CD8-positive, alpha-beta memory T cell (primary cell): ENCODE results near the gene SFMBT1. TPM values are rescaled to one million over a fixed set of nuclear protein-coding genes. Genes with fewer than 3 reads are reported as not detected.

ENCODE experiments used
- CTCF ChIA-PET: fragments of 350-600 bp; sonication (Branson Sonifier 250); formaldehyde crosslinking; loops from one replicate; lab custom pipeline; 2021; ENCODE audit warnings: antibody characterized with exemption; lab: Charles Lee
- POLR2A ChIA-PET: fragments of 350-600 bp; sonication (Branson Sonifier 250); formaldehyde crosslinking; loops from one replicate; lab custom pipeline; 2021; ENCODE audit warnings: antibody characterized with exemption; lab: Charles Lee
- DNase-seq, 5 donors: peaks; one replicate each; pipeline versions ENCODE4 v3.0.0 to v3.0.0-alpha.2; 2020 to 2022; ENCODE audit warnings: mixed read lengths in 1 of 5
- H3K27ac ChIP-seq: one replicate; pipeline ENCODE4 v1.7.0; 2013; ENCODE audit warnings: low read depth, mild to moderate bottlenecking, low read length, moderate library complexity
- H3K27me3 ChIP-seq: 2 replicates; pipeline ENCODE4 v1.7.0; 2013; ENCODE audit warnings: low read length, mild to moderate bottlenecking; ENCODE audit not compliant: insufficient read depth, poor library complexity, severe bottlenecking
- H3K36me3 ChIP-seq: 2 replicates; pipeline ENCODE4 v1.7.0; 2013; ENCODE audit warnings: mild to moderate bottlenecking, low read length, moderate library complexity; ENCODE audit not compliant: insufficient read depth
- H3K4me1 ChIP-seq: 2 replicates; pipeline ENCODE4 v1.7.0; 2013; ENCODE audit warnings: mild to moderate bottlenecking, low read length, moderate library complexity; ENCODE audit not compliant: insufficient read depth
- H3K4me3 ChIP-seq: 2 replicates; pipeline ENCODE4 v1.7.0; 2013; ENCODE audit warnings: mild to moderate bottlenecking, low read length
- H3K9me3 ChIP-seq: 2 replicates; pipeline ENCODE4 v1.7.0; 2013; ENCODE audit warnings: mild to moderate bottlenecking, low read length
- H3K27ac Mint-ChIP-seq, 8 donors: one replicate each; pipeline ENCODE4 v1.8.0; 2020 to 2021; ENCODE audit warnings: mixed read lengths in 8 of 8, mild to moderate bottlenecking in 6 of 8, inconsistent platforms in 3 of 8, moderate library complexity in 3 of 8
- H3K27me3 Mint-ChIP-seq, 2 donors: one replicate each; pipeline ENCODE4 v1.8.0; 2020 to 2021; ENCODE audit warnings: mixed read lengths in 2 of 2, mild to moderate bottlenecking in 1 of 2, moderate library complexity in 1 of 2
- H3K36me3 Mint-ChIP-seq, 3 donors: one replicate each; pipeline ENCODE4 v1.8.0; 2020 to 2021; ENCODE audit warnings: mixed read lengths in 3 of 3, inconsistent platforms in 1 of 3, mild to moderate bottlenecking in 1 of 3
- H3K4me1 Mint-ChIP-seq, 3 donors: one replicate each; pipeline ENCODE4 v1.8.0; 2020 to 2021; ENCODE audit warnings: mixed read lengths in 3 of 3, inconsistent platforms in 1 of 3, mild to moderate bottlenecking in 1 of 3
- H3K4me3 Mint-ChIP-seq, 7 donors: one replicate each; pipeline ENCODE4 v1.8.0; 2020 to 2021; ENCODE audit warnings: mixed read lengths in 7 of 7, mild to moderate bottlenecking in 6 of 7, moderate library complexity in 4 of 7, inconsistent platforms in 2 of 7
- H3K9me3 Mint-ChIP-seq, 5 donors: one replicate each; pipeline ENCODE4 v1.8.0; 2020 to 2022; ENCODE audit warnings: mixed read lengths in 5 of 5, mild to moderate bottlenecking in 3 of 5, moderate library complexity in 2 of 5, inconsistent platforms in 1 of 5
- polyA plus RNA-seq: library from polyadenylated mRNA; unstranded; fragments of 300-500 nt; fragmentation: Illumina TruSeq; gene quantifications from one replicate; pipeline ENCODE4 v1.2.3, GENCODE V29; 2021
- total RNA-seq, 2 experiments: library from RNA; stranded (reverse); gene quantifications; one replicate each; pipeline ENCODE4 v1.2.3, GENCODE V29; 2021

The SFMBT1 gene
- total and polyA plus RNA-seq, 3 experiments from 2014 or later, result 17.0 to 21.0 (median 18.3) TPM

DNA sequence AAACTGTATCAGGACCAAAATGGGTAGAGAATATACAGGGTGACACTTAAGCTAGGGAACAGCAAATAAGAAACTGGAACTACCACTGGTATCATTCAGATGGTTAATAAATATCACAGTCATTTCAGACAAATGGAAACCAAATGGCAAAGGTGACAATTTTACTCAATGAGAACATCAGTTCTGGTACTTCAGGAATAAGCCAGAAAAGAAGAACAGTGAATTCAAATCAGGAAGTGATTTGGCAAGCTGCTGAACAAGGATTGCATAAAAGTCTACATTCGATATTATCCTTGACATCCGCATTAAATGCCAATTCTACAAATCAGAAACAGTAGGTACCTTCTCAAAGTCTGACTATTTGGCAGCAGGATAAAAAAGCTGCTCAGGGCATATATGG is 125.0 kb downstream of the SFMBT1 start:
- ChIA-PET POLR2A (no interaction called here), CTCF (no interaction called here)
- Mint-ChIP-seq H3K36me3 (peaks cover 5 to 84% (median 18%) of the 10 kb centered on the region in 3 donors), H3K4me3 (no peak overlapping the region), H3K27ac (no peak overlapping the region), H3K9me3 (no peaks in the 10 kb centered on the region), H3K27me3 (no peaks in the 10 kb centered on the region), H3K4me1 (no peaks in the 10 kb centered on the region)
- no peak for DNase-seq
- H3K4me3 ChIP-seq, result no peak overlapping the region
- no peaks in the 10 kb centered on the region for H3K4me1 ChIP-seq
- peaks cover 19% of the 10 kb centered on the region for H3K36me3 ChIP-seq
- H3K27me3 ChIP-seq, result no peaks in the 10 kb centered on the region
- H3K9me3 ChIP-seq, result no peaks in the 10 kb centered on the region
- no peak overlapping the region for H3K27ac ChIP-seq

GRCh38 chr3:52917044-52917443 is 128.8 kb downstream of the SFMBT1 start:
- Histone ChIP-seq H3K27me3 (no peaks in the 10 kb centered on the region), H3K27ac (no peak overlapping the region), H3K9me3 (no peaks in the 10 kb centered on the region), H3K36me3 (peaks cover 23% of the 10 kb centered on the region), H3K4me1 (no peaks in the 10 kb centered on the region), H3K4me3 (no peak overlapping the region)
- no peaks in the 10 kb centered on the region for H3K9me3 Mint-ChIP-seq
- peak overlapping the region in 1 of 8 donors; percentile 71 for H3K27ac Mint-ChIP-seq
- ChIA-PET CTCF (no interaction called here), POLR2A (no interaction called here)
- no peak overlapping the region for H3K4me3 Mint-ChIP-seq
- peaks cover 0 to 86% (median 14%) of the 10 kb centered on the region in 3 donors for H3K36me3 Mint-ChIP-seq
- no peaks in the 10 kb centered on the region for H3K4me1 Mint-ChIP-seq
- no peaks in the 10 kb centered on the region for H3K27me3 Mint-ChIP-seq
- no peak for DNase-seq

GRCh38 chr3:52915294-52915693 is 130.6 kb downstream of the SFMBT1 start:
- H3K27ac ChIP-seq, result no peak overlapping the region
- H3K27me3 ChIP-seq, result no peaks in the 10 kb centered on the region
- Mint-ChIP-seq H3K4me3 (no peak overlapping the region), H3K27me3 (no peaks in the 10 kb centered on the region), H3K4me1 (no peaks in the 10 kb centered on the region), H3K36me3 (peaks cover 0 to 82% (median 13%) of the 10 kb centered on the region in 3 donors), H3K27ac (no peak overlapping the region), H3K9me3 (no peaks in the 10 kb centered on the region)
- no peaks in the 10 kb centered on the region for H3K4me1 ChIP-seq
- H3K9me3 ChIP-seq, result no peaks in the 10 kb centered on the region
- CTCF ChIA-PET, result no interaction called here
- POLR2A ChIA-PET, result no interaction called here
- no peak for DNase-seq
- H3K36me3 ChIP-seq, result peaks cover 23% of the 10 kb centered on the region
- H3K4me3 ChIP-seq, result no peak overlapping the region

DNA sequence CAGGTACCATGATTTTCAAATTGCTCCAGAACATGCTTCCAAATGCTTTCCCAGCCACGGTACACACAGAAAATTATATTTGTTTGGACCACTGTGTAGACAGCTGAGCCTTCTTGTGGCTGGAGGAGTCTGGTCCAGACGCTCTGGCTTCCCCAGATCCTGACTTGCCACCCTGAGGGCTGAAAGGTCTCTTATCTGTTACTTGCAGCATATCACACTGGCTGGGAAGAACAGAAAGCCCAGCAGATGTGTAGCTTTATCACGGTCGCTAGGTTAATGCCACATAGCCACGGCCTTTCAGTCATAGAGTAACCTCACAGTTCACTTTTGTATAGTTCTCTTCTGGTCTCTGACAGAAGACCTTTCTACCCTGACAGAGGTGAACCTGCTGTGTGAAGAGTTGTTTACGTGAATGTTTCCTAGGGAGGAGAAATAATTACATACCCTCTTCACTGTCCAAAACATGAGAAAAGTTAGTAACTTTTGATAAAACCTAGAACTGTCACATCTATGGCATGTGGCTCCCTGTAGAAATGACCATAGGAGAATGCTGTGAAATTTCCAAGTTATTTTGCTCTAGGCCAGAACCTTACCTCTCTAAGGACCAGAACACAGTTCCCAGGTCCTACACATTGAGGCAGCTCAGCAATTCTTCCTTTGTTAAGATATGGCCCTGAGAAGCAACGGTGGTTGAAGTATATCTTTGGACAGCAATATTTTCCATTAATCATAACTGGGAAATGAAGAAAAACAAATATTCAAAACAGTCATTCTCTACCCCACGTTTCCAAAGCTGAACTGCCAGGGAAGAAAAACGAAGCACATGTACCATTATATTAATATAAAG is 132.8 kb downstream of the SFMBT1 start:
- Histone ChIP-seq H3K27ac (no peak overlapping the region), H3K4me3 (no peak overlapping the region), H3K36me3 (peaks cover 18% of the 10 kb centered on the region), H3K27me3 (no peaks in the 10 kb centered on the region), H3K4me1 (no peaks in the 10 kb centered on the region), H3K9me3 (no peaks in the 10 kb centered on the region)
- H3K4me1 Mint-ChIP-seq, result no peaks in the 10 kb centered on the region
- H3K4me3 Mint-ChIP-seq, result no peak overlapping the region
- H3K36me3 Mint-ChIP-seq, result peaks cover 0 to 71% (median 10%) of the 10 kb centered on the region in 3 donors
- POLR2A ChIA-PET, result interaction anchor here (0.7 kb wide), 1 partner anchor 16 kb away, joined by 3 read pairs; no protein-coding TSS in a partner anchor
- DNase-seq, result no peak
- CTCF ChIA-PET, result no interaction called here
- H3K27me3 Mint-ChIP-seq, result no peaks in the 10 kb centered on the region
- no peaks in the 10 kb centered on the region for H3K9me3 Mint-ChIP-seq
- no peak overlapping the region for H3K27ac Mint-ChIP-seq

GRCh38 chr3:52910823-52911222 is 135.1 kb downstream of the SFMBT1 start:
- peaks cover 14% of the 10 kb centered on the region for H3K36me3 ChIP-seq
- DNase-seq, result no peak
- no peaks in the 10 kb centered on the region for H3K27me3 Mint-ChIP-seq
- ChIA-PET CTCF (interaction anchor here (2.5 kb wide), 1 partner anchor 18 kb away, joined by 8 read pairs; no protein-coding TSS in a partner anchor), POLR2A (no interaction called here)
- no peak overlapping the region for H3K4me3 Mint-ChIP-seq
- H3K27ac Mint-ChIP-seq, result no peak overlapping the region
- no peaks in the 10 kb centered on the region for H3K9me3 Mint-ChIP-seq
- peaks cover 0 to 72% (median 15%) of the 10 kb centered on the region in 3 donors for H3K36me3 Mint-ChIP-seq
- H3K4me3 ChIP-seq, result no peak overlapping the region
- no peak overlapping the region for H3K27ac ChIP-seq
- no peaks in the 10 kb centered on the region for H3K9me3 ChIP-seq
- H3K27me3 ChIP-seq, result no peaks in the 10 kb centered on the region
- no peaks in the 10 kb centered on the region for H3K4me1 Mint-ChIP-seq
- no peaks in the 10 kb centered on the region for H3K4me1 ChIP-seq

DNA sequence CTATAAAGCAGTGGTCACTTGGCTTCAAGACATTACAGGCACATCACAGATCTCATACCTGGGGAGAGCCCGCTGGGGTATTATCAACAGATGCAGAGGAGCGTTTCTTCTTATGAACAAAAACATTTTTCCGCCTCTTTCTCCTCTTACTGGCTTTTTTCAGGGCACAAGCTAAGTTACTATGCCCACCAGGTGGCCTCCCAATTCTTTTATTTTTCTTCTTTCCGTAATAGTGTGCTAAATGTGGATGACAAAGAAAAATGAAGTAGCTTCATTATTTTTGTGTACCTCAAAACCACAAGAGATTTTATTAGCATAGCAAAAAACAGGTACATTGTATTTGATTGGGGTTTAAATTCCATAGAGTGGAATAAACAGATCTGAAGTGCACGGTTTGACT is 138.4 kb downstream of the SFMBT1 start:
- Histone ChIP-seq H3K9me3 (no peaks in the 10 kb centered on the region), H3K27ac (no peak overlapping the region), H3K4me1 (no peaks in the 10 kb centered on the region), H3K36me3 (peaks cover 12% of the 10 kb centered on the region), H3K27me3 (no peaks in the 10 kb centered on the region), H3K4me3 (no peak overlapping the region)
- Mint-ChIP-seq H3K9me3 (no peaks in the 10 kb centered on the region), H3K4me1 (no peaks in the 10 kb centered on the region), H3K27ac (no peak overlapping the region), H3K4me3 (no peak overlapping the region), H3K36me3 (peaks cover 0 to 71% (median 19%) of the 10 kb centered on the region in 3 donors), H3K27me3 (no peaks in the 10 kb centered on the region)
- POLR2A ChIA-PET, result no interaction called here
- DNase-seq, result no peak
- CTCF ChIA-PET, result interaction anchor here (1.6 kb wide), 1 partner anchor 27 kb away, joined by 3 read pairs; no protein-coding TSS in a partner anchor

- H3K4me3 ChIP-seq, result no peak overlapping the region
- DNase-seq, result no peak
- no peaks in the 10 kb centered on the region for H3K27me3 Mint-ChIP-seq
- H3K36me3 Mint-ChIP-seq, result peaks cover 0 to 50% (median 16%) of the 10 kb centered on the region in 3 donors
- ChIA-PET CTCF (interaction anchor here (1.1 to 1.3 kb wide), 2 partner anchors 12 to 15 kb away, joined by 3 to 4 read pairs; no protein-coding TSS in a partner anchor), POLR2A (no interaction called here)
- H3K9me3 ChIP-seq, result no peaks in the 10 kb centered on the region
- peak overlapping the region in 3 of 8 donors; percentile 39 to 93 (median 63) for H3K27ac Mint-ChIP-seq
- H3K4me3 Mint-ChIP-seq, result no peak overlapping the region
- H3K4me1 ChIP-seq, result no peaks in the 10 kb centered on the region
- H3K9me3 Mint-ChIP-seq, result no peaks in the 10 kb centered on the region
- no peaks in the 10 kb centered on the region for H3K4me1 Mint-ChIP-seq
- H3K36me3 ChIP-seq, result peaks cover 6% of the 10 kb centered on the region
- H3K27ac ChIP-seq, result no peak overlapping the region
- H3K27me3 ChIP-seq, result no peaks in the 10 kb centered on the region
These were observed 141.3 kb downstream of the SFMBT1 start for GRCh38 chr3:52904552-52904951.

- Histone ChIP-seq H3K27me3 (no peaks in the 10 kb centered on the region), H3K4me3 (no peak overlapping the region), H3K9me3 (no peaks in the 10 kb centered on the region), H3K27ac (no peak overlapping the region), H3K36me3 (peaks cover 6% of the 10 kb centered on the region), H3K4me1 (no peaks in the 10 kb centered on the region)
- H3K27me3 Mint-ChIP-seq, result no peaks in the 10 kb centered on the region
- H3K9me3 Mint-ChIP-seq, result no peaks in the 10 kb centered on the region
- no peaks in the 10 kb centered on the region for H3K4me1 Mint-ChIP-seq
- peaks cover 0 to 49% (median 16%) of the 10 kb centered on the region in 3 donors for H3K36me3 Mint-ChIP-seq
- ChIA-PET POLR2A (no interaction called here), CTCF (interaction anchor here (1.1 kb wide), 1 partner anchor 12 kb away, joined by 4 read pairs; no protein-coding TSS in a partner anchor)
- H3K27ac Mint-ChIP-seq, result no peak overlapping the region
- no peak overlapping the region for H3K4me3 Mint-ChIP-seq
- DNase-seq, result no peak
These were observed 141.9 kb downstream of the SFMBT1 start for GRCh38 chr3:52904000-52904399.
